ENCODE results near the gene EDNRB. TPM values are rescaled to one million over a fixed set of nuclear protein-coding genes. Genes with fewer than 3 reads are reported as not detected.

Gene EDNRB
- total and polyA plus RNA-seq, 2 experiments from 2014 or later = 16.9 to 34.6 TPM

- TF ChIP-seq CTCF (IDR thresholded peaks at IDR 0.05; ENCODE audit: poor library complexity) (no peak), EZH2 (IDR thresholded peaks at IDR 0.05; ENCODE audit: borderline replicate concordance) (no peak), EZH2phosphoT487 (IDR thresholded peaks at IDR 0.05; ENCODE audit: low read depth, severe bottlenecking, unreplicated experiment) (no peak)
- no peak overlapping the region for H3K4me2 ChIP-seq
- H3K4me1 ChIP-seq (ENCODE audit: insufficient read depth) = no peaks in the 10 kb centered on the region
- H3K27me3 ChIP-seq = no peaks in the 10 kb centered on the region
- H4K20me1 ChIP-seq (ENCODE audit: insufficient read depth, poor library complexity, severe bottlenecking) = no peaks in the 10 kb centered on the region
- H3K9me2 ChIP-seq (replicated peaks; ENCODE audit: insufficient read depth) = no peaks in the 10 kb centered on the region
- no peak for DNase-seq (ENCODE audit: low spot score)
- no peaks in the 10 kb centered on the region for H3K79me2 ChIP-seq
- H3K4me3 ChIP-seq = no peak overlapping the region
- no peak overlapping the region for H2AFZ ChIP-seq
- no peaks in the 10 kb centered on the region for H3K36me3 ChIP-seq (replicated peaks; ENCODE audit: insufficient read depth, low read depth)
- no peak overlapping the region for H3K27ac ChIP-seq
- no peaks in the 10 kb centered on the region for H3K9me3 ChIP-seq (ENCODE audit: low read depth)
Observed at GRCh38 chr13:77892491-77892890, 26.1 kb downstream of the EDNRB start.

GRCh38 chr13:77891486-77891885, 27.1 kb downstream of the EDNRB start:
- Histone ChIP-seq H3K27ac (peak overlapping the region; percentile 56), H3K9me3 (ENCODE audit: low read depth) (no peaks in the 10 kb centered on the region), H3K4me1 (ENCODE audit: insufficient read depth) (no peaks in the 10 kb centered on the region), H3K9me2 (replicated peaks; ENCODE audit: insufficient read depth) (no peaks in the 10 kb centered on the region), H3K79me2 (no peaks in the 10 kb centered on the region), H4K20me1 (ENCODE audit: insufficient read depth, poor library complexity, severe bottlenecking) (no peaks in the 10 kb centered on the region), H3K27me3 (no peaks in the 10 kb centered on the region), H2AFZ (no peak overlapping the region), H3K4me2 (no peak overlapping the region), H3K4me3 (no peak overlapping the region), H3K36me3 (replicated peaks; ENCODE audit: insufficient read depth, low read depth) (no peaks in the 10 kb centered on the region)
- DNase-seq (ENCODE audit: low spot score) = peak; percentile 19
- TF ChIP-seq CTCF (IDR thresholded peaks at IDR 0.05; ENCODE audit: poor library complexity) (no peak), EZH2 (IDR thresholded peaks at IDR 0.05; ENCODE audit: borderline replicate concordance) (no peak), EZH2phosphoT487 (IDR thresholded peaks at IDR 0.05; ENCODE audit: low read depth, severe bottlenecking, unreplicated experiment) (no peak)
- WGBS (ENCODE audit: low lambda C conversion rate, missing lambda C conversion rate) = 73% methylated on average over 2 of the region's 2 CpGs

- no peaks in the 10 kb centered on the region for H3K79me2 ChIP-seq
- H3K4me2 ChIP-seq = no peak overlapping the region
- H3K4me1 ChIP-seq (ENCODE audit: insufficient read depth) = no peaks in the 10 kb centered on the region
- H3K27ac ChIP-seq = peak overlapping the region; percentile 56
- no peaks in the 10 kb centered on the region for H3K9me2 ChIP-seq (replicated peaks; ENCODE audit: insufficient read depth)
- H2AFZ ChIP-seq = no peak overlapping the region
- H3K9me3 ChIP-seq (ENCODE audit: low read depth) = no peaks in the 10 kb centered on the region
- H3K36me3 ChIP-seq (replicated peaks; ENCODE audit: insufficient read depth, low read depth) = no peaks in the 10 kb centered on the region
- no peaks in the 10 kb centered on the region for H4K20me1 ChIP-seq (ENCODE audit: insufficient read depth, poor library complexity, severe bottlenecking)
- no peak overlapping the region for H3K4me3 ChIP-seq
- WGBS (ENCODE audit: low lambda C conversion rate, missing lambda C conversion rate) = 64% methylated on average over 1 of the region's 1 CpG
- no peak for TF ChIP-seq EZH2 (IDR thresholded peaks at IDR 0.05; ENCODE audit: borderline replicate concordance)
- no peak for TF ChIP-seq EZH2phosphoT487 (IDR thresholded peaks at IDR 0.05; ENCODE audit: low read depth, severe bottlenecking, unreplicated experiment)
- TF ChIP-seq CTCF (IDR thresholded peaks at IDR 0.05; ENCODE audit: poor library complexity) = no peak
- H3K27me3 ChIP-seq = no peaks in the 10 kb centered on the region
- no peak for DNase-seq (ENCODE audit: low spot score)
Observed at GRCh38 chr13:77891041-77891440, 27.6 kb downstream of the EDNRB start.

- Histone ChIP-seq H3K79me2 (no peaks in the 10 kb centered on the region), H3K36me3 (replicated peaks; ENCODE audit: insufficient read depth, low read depth) (no peaks in the 10 kb centered on the region), H3K4me3 (no peak overlapping the region), H4K20me1 (ENCODE audit: insufficient read depth, poor library complexity, severe bottlenecking) (no peaks in the 10 kb centered on the region), H3K27ac (no peak overlapping the region), H2AFZ (no peak overlapping the region), H3K27me3 (no peaks in the 10 kb centered on the region), H3K4me2 (no peak overlapping the region), H3K9me2 (replicated peaks; ENCODE audit: insufficient read depth) (no peaks in the 10 kb centered on the region), H3K4me1 (ENCODE audit: insufficient read depth) (no peaks in the 10 kb centered on the region), H3K9me3 (ENCODE audit: low read depth) (no peaks in the 10 kb centered on the region)
- WGBS (ENCODE audit: low lambda C conversion rate, missing lambda C conversion rate) = 93% methylated on average over 2 of the region's 2 CpGs
- TF ChIP-seq EZH2phosphoT487 (IDR thresholded peaks at IDR 0.05; ENCODE audit: low read depth, severe bottlenecking, unreplicated experiment) = no peak
- DNase-seq (ENCODE audit: low spot score) = no peak
Observed at GRCh38 chr13:77883328-77883727, 35.3 kb downstream of the EDNRB start.
